HG03139 (cell line): Measurements from ENCODE around the gene CD151.

Experiments
- ATAC-seq: cut with Tn5 transposase; IDR thresholded peaks from one replicate; pipeline ENCODE4 v1.9.1; 2021; ENCODE audit not compliant: unreplicated experiment

CD151 gene

GRCh38 chr11:855796-856195, 23.0 kb downstream of the CD151 start:
- no peak for ATAC-seq

GRCh38 chr11:856397-856796, 23.6 kb downstream of the CD151 start:
- no peak for ATAC-seq

- no peak for ATAC-seq
Measured at GRCh38 chr11:858053-858761, 25.5 kb downstream of the CD151 start.

GRCh38 chr11:858762-859339, 26.1 kb downstream of the CD151 start:
- no peak for ATAC-seq

GRCh38 chr11:859394-860131, 26.8 kb downstream of the CD151 start:
- ATAC-seq: no peak

- ATAC-seq: no peak
Measured at GRCh38 chr11:860234-861104, 27.7 kb downstream of the CD151 start.

GRCh38 chr11:861105-861479, 28.3 kb downstream of the CD151 start:
- no peak for ATAC-seq

GRCh38 chr11:862081-862661, 29.4 kb downstream of the CD151 start:
- no peak for ATAC-seq

- ATAC-seq: no peak
Measured at GRCh38 chr11:862696-863022, 29.9 kb downstream of the CD151 start.

- no peak for ATAC-seq
Measured at GRCh38 chr11:863023-863909, 30.5 kb downstream of the CD151 start.

- ATAC-seq: no peak
Measured at GRCh38 chr11:863910-864827, 31.4 kb downstream of the CD151 start.

- no peak for ATAC-seq
Measured at GRCh38 chr11:864898-865297, 32.1 kb downstream of the CD151 start.

- ATAC-seq: no peak
Measured at GRCh38 chr11:865462-866430, 33.0 kb downstream of the CD151 start.

GRCh38 chr11:866481-866880, 33.7 kb downstream of the CD151 start:
- no peak for ATAC-seq

GRCh38 chr11:867856-868358, 35.2 kb downstream of the CD151 start:
- no peak for ATAC-seq

- no peak for ATAC-seq
Measured at GRCh38 chr11:868394-868793, 35.6 kb downstream of the CD151 start.

GRCh38 chr11:868802-869201, 36.0 kb downstream of the CD151 start:
- no peak for ATAC-seq
